Uterus (tissue), 4 donors: ENCODE results near the gene TDRD15. TPM values are rescaled to one million over a fixed set of nuclear protein-coding genes. Genes with fewer than 3 reads are reported as not detected.

Experiments used
- DNase-seq, 2 donors: peaks; one replicate each; pipeline ENCODE4 v3.0.0-alpha.2; 2019 to 2020
- H3K27ac ChIP-seq, 2 donors: fragments of 200-600 bp; sonication (generic); 1 replicate in 1 of 2; 2 replicates in 1 of 2; pipeline ENCODE4 v1.5.1; 2016 to 2018
- H3K27me3 ChIP-seq, 2 donors: fragments of 200-600 bp; sonication (generic); one replicate each; pipeline ENCODE4 v1.5.1; 2018 to 2019; ENCODE audit warnings: control low read depth in 1 of 2
- H3K36me3 ChIP-seq, 2 donors: fragments of 200-600 bp; sonication (generic); one replicate each; pipeline ENCODE4 v1.5.1; 2019; ENCODE audit warnings: control low read depth in 1 of 2
- H3K4me1 ChIP-seq, 2 donors: fragments of 200-600 bp; sonication (generic); one replicate each; pipeline ENCODE4 v1.5.1; 2018 to 2019; ENCODE audit warnings: control low read depth in 1 of 2
- H3K4me3 ChIP-seq, 2 donors: fragments of 200-600 bp; sonication (generic); 1 replicate in 1 of 2; 2 replicates in 1 of 2; pipeline ENCODE4 v1.5.1; 2018 to 2019; ENCODE audit warnings: mild to moderate bottlenecking in 1 of 2
- H3K9me3 ChIP-seq, 2 donors: fragments of 200-600 bp; sonication (generic); one replicate each; pipeline ENCODE4 v1.5.1; 2019; ENCODE audit warnings: control low read depth in 1 of 2
- POLR2A ChIP-seq, 2 donors: fragments of 450-650 bp; IDR thresholded peaks; one replicate each; pipeline ENCODE4 v1.6.1; 2016; ENCODE audit warnings: antibody characterized with exemption in 2 of 2, mild to moderate bottlenecking in 1 of 2, moderate library complexity in 1 of 2
- intact Hi-C: fragments of 100-400 bp; cut with DNase I; formaldehyde crosslinking; loops from one replicate; pipeline ENCODE4 v1.15.1; 2023; ENCODE audit warnings: low total_unique reads
- total RNA-seq, 4 donors: library from RNA; depleted of rRNA in 3 of 4; stranded (reverse); fragments of >200 nt in 3 of 4; gene quantifications; one replicate each; pipeline versions ENCODE4 v1.1.0 to v1.2.4, GENCODE V29; 2014 to 2023
- TF ChIP-seq, protein P1 (sequence below), 4 experiments: fragments of 200-600 bp in 2 of 4; fragments of 450-650 bp in 2 of 4; sonication (generic) in 2 of 4; IDR thresholded peaks; one replicate each; pipeline ENCODE4 v1.5.1; 2016 to 2019; ENCODE audit warnings: antibody characterized with exemption in 4 of 4, mild to moderate bottlenecking in 2 of 4, moderate library complexity in 1 of 4
- donor health status: DM: yes; HTN: yes; CAD: no.

The TDRD15 gene
- total RNA-seq, 4 donors from 2014 or later = under 0.01 to 0.28 TPM; not detected in 2

DNA sequence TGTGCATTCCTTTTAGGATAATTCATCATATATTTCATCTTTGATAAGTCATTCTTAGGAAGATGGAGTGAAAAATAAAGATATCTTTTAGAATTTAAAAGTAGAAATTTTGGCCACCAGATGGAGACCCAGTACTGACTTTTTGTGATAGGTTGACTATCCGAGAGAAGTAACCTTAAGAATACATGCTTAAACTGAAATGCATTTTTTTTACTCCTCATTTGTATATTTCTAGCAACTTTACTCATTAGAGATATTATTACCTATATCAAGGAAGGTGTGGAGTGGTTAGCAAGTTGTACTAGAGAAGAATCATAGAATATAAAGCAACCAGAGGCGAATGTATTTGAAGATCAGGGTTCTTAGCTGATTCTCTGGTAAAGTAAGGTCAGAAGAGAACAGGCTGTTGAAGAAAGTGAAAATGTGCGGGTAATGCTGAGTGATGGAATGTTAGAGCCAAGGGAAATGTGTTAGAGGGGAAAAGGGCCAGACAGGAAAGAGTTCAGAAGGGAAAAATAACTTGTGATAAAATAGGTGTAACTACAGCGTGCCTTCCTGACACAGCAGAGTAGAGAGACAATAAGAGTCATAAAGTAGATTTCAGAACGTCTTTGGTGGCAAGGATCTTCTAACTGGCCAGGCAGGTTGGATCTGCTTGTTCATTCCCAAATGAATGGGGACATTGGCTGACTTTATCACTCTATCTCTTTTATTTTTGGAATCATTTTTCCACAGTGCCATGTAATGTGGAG is 52.3 kb downstream of the TDRD15 start:
- intact Hi-C loops = no loop called here

DNA sequence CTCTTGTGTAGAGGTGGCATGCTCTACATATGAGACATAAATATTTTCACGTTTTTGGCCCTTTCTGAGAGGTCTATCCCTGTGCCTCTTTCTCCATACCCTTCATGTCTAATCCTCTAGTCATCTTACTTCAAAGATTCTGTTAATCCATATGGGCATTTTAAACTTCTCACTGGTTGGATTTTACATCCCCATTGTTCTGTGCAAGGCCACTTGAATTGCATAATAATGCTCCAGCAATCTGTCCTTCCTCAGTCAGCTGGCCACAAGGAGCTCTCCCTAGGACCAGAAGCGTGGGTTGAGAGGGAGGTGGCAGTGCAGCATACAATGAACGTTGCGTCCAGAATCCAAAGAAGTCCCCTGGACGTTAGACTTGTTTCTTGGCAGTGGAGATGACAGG is 58.2 kb downstream of the TDRD15 start:
- H3K4me3 ChIP-seq = no peak overlapping the region
- H3K36me3 ChIP-seq = no peaks in the 10 kb centered on the region
- intact Hi-C loops = no loop called here
- no peaks in the 10 kb centered on the region for H3K9me3 ChIP-seq
- no peak overlapping the region for H3K27ac ChIP-seq
- TF ChIP-seq, protein P1, sequence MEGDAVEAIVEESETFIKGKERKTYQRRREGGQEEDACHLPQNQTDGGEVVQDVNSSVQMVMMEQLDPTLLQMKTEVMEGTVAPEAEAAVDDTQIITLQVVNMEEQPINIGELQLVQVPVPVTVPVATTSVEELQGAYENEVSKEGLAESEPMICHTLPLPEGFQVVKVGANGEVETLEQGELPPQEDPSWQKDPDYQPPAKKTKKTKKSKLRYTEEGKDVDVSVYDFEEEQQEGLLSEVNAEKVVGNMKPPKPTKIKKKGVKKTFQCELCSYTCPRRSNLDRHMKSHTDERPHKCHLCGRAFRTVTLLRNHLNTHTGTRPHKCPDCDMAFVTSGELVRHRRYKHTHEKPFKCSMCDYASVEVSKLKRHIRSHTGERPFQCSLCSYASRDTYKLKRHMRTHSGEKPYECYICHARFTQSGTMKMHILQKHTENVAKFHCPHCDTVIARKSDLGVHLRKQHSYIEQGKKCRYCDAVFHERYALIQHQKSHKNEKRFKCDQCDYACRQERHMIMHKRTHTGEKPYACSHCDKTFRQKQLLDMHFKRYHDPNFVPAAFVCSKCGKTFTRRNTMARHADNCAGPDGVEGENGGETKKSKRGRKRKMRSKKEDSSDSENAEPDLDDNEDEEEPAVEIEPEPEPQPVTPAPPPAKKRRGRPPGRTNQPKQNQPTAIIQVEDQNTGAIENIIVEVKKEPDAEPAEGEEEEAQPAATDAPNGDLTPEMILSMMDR (IDR thresholded peaks at IDR 0.05) = no peak
- TF ChIP-seq POLR2A (IDR thresholded peaks at IDR 0.05) = no peak
- DNase-seq = no peak
- H3K27me3 ChIP-seq = no peaks in the 10 kb centered on the region
- H3K4me1 ChIP-seq = no peaks in the 10 kb centered on the region

More for the DNA sequence above, 52.3 kb downstream of the TDRD15 start:
- H3K27ac ChIP-seq = no peak overlapping the region
- no peak overlapping the region for H3K4me3 ChIP-seq
- no peaks in the 10 kb centered on the region for H3K27me3 ChIP-seq
- no peaks in the 10 kb centered on the region for H3K4me1 ChIP-seq
- DNase-seq = no peak
- TF ChIP-seq, protein P1 (IDR thresholded peaks at IDR 0.05) = peak; percentile 10 to 42 (median 38)
- TF ChIP-seq POLR2A (IDR thresholded peaks at IDR 0.05) = no peak
- H3K36me3 ChIP-seq = no peaks in the 10 kb centered on the region
- H3K9me3 ChIP-seq = no peaks in the 10 kb centered on the region

DNA sequence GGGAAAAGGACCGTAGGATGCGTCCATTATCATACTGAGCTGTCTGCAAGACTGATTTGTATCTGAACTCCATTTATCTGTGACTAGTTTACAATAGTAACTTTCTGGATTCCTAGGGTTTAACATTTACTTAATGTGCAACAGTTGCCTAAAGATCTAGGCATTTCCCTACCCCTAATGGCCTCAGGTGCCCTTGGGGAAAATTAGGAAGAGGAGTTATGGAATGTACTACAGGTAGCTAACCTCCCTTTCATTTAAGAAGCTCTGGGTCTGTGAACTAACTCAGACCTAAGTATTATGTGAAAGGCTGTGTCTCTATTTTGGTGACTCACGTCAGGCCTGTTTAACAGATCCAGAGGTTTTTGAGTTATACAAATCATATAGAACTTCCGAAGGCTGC is 59.5 kb downstream of the TDRD15 start:
- H3K4me3 ChIP-seq = no peak overlapping the region
- H3K27ac ChIP-seq = no peak overlapping the region
- H3K9me3 ChIP-seq = no peaks in the 10 kb centered on the region
- TF ChIP-seq POLR2A (IDR thresholded peaks at IDR 0.05) = no peak
- TF ChIP-seq, protein P1 (IDR thresholded peaks at IDR 0.05) = no peak
- no peak for DNase-seq
- H3K4me1 ChIP-seq = no peaks in the 10 kb centered on the region
- H3K36me3 ChIP-seq = no peaks in the 10 kb centered on the region
- intact Hi-C loops = no loop called here
- H3K27me3 ChIP-seq = no peaks in the 10 kb centered on the region

DNA sequence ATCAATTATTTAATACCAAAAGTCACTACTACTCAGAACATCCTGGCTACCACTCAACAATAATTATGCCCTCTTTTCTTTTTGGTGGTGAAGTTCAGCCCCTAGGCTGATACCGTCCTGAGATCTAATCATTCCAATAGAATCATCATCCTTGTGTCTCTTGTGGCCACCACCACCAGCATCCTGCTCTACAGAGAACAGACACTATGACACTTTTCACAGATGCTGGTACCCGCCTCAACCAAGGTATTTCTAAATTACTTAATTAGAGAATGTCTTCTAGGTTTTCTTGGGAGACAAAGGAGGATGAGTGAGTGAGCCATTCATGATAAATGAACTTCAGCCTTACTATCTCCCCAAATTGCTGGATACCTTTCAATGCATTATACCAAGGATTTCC is 60.0 kb downstream of the TDRD15 start:
- Histone ChIP-seq H3K27me3 (no peaks in the 10 kb centered on the region), H3K4me3 (no peak overlapping the region), H3K4me1 (no peaks in the 10 kb centered on the region), H3K27ac (no peak overlapping the region), H3K36me3 (no peaks in the 10 kb centered on the region), H3K9me3 (no peaks in the 10 kb centered on the region)
- TF ChIP-seq, protein P1 (IDR thresholded peaks at IDR 0.05) = no peak
- no peak for TF ChIP-seq POLR2A (IDR thresholded peaks at IDR 0.05)
- intact Hi-C loops = no loop called here
- no peak for DNase-seq

DNA sequence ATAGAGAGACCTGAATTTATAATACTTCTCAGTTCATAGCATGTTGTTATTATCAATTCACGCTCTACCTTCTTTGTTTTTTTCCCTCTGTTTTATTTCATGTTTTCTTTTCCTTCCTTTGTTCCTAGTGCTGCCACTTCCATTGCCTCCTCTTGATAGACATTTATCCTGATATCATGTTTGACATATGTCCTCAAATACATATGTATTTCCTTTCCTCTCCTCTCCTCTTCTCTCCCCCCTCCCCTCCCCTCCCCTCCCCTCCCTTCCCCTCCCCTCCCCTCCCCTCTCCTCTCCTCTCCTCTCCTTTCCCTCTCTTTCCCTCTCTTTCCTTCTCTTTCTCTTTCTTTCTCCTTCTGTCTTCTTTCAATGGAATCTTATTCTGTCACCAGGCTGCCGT is 67.8 kb downstream of the TDRD15 start:
- no peaks in the 10 kb centered on the region for H3K27me3 ChIP-seq
- TF ChIP-seq, protein P1 (IDR thresholded peaks at IDR 0.05) = no peak
- TF ChIP-seq POLR2A (IDR thresholded peaks at IDR 0.05) = no peak
- no peak overlapping the region for H3K27ac ChIP-seq
- no peak for DNase-seq
- no peaks in the 10 kb centered on the region for H3K4me1 ChIP-seq
- intact Hi-C loops = no loop called here
- H3K4me3 ChIP-seq = no peak overlapping the region
- H3K36me3 ChIP-seq = no peaks in the 10 kb centered on the region
- H3K9me3 ChIP-seq = no peaks in the 10 kb centered on the region

Other genes with a start within 250 kb of the TDRD15 start
- gene APOB, start 79.9 kb upstream of the TDRD15 start, total RNA-seq = under 1 TPM in 2 of 4 donors, not detected in 2; 0.41 to 0.55 TPM